IPS-15b (cell line): ENCODE data around the gene PMM1.

ENCODE experiments used
- H3K27me3 ChIP-seq: one replicate; pipeline ENCODE4 v1.6.1; 2013; ENCODE audit warnings: low read length; ENCODE audit not compliant: control insufficient read depth, insufficient read depth
- H3K36me3 ChIP-seq: one replicate; pipeline ENCODE4 v1.6.1; 2013; ENCODE audit warnings: low read length; ENCODE audit not compliant: control insufficient read depth, insufficient read depth
- H3K4me1 ChIP-seq: one replicate; pipeline ENCODE4 v1.6.1; 2013; ENCODE audit warnings: mild to moderate bottlenecking, low read length; ENCODE audit not compliant: control insufficient read depth, insufficient read depth
- H3K4me3 ChIP-seq: one replicate; pipeline ENCODE4 v1.5.1; 2013; ENCODE audit warnings: low read depth, low read length
- H3K9ac ChIP-seq: one replicate; pipeline ENCODE4 v1.6.1; 2013; ENCODE audit warnings: low read depth, mild to moderate bottlenecking, low read length
- H3K9me3 ChIP-seq: one replicate; pipeline ENCODE4 v1.6.1; 2013; ENCODE audit warnings: mild to moderate bottlenecking, low read length; ENCODE audit not compliant: control insufficient read depth, insufficient read depth

PMM1 gene

GRCh38 chr22:41619979-41620588, 30.4 kb upstream of the PMM1 start:
- Histone ChIP-seq H3K4me1 (peaks cover 13% of the 10 kb centered on the region), H3K27me3 (no peaks in the 10 kb centered on the region), H3K36me3 (peaks cover 18% of the 10 kb centered on the region), H3K9ac (peak overlapping the region; percentile 94), H3K4me3 (peak overlapping the region; percentile 98), H3K9me3 (no peaks in the 10 kb centered on the region)

- no peaks in the 10 kb centered on the region for H3K36me3 ChIP-seq
- H3K4me1 ChIP-seq, result no peaks in the 10 kb centered on the region
- H3K4me3 ChIP-seq, result no peak overlapping the region
- H3K27me3 ChIP-seq, result no peaks in the 10 kb centered on the region
- H3K9me3 ChIP-seq, result no peaks in the 10 kb centered on the region
- no peak overlapping the region for H3K9ac ChIP-seq
Measured at GRCh38 chr22:41613456-41613855, 23.8 kb upstream of the PMM1 start.

- Histone ChIP-seq H3K4me3 (no peak overlapping the region), H3K27me3 (no peaks in the 10 kb centered on the region), H3K4me1 (no peaks in the 10 kb centered on the region), H3K9me3 (no peaks in the 10 kb centered on the region), H3K36me3 (no peaks in the 10 kb centered on the region), H3K9ac (no peak overlapping the region)
Measured at GRCh38 chr22:41612603-41613306, 23.1 kb upstream of the PMM1 start.

GRCh38 chr22:41608386-41608785, 18.7 kb upstream of the PMM1 start:
- no peak overlapping the region for H3K9ac ChIP-seq
- peaks cover 19% of the 10 kb centered on the region for H3K36me3 ChIP-seq
- no peaks in the 10 kb centered on the region for H3K4me1 ChIP-seq
- no peaks in the 10 kb centered on the region for H3K9me3 ChIP-seq
- H3K4me3 ChIP-seq, result no peak overlapping the region
- H3K27me3 ChIP-seq, result no peaks in the 10 kb centered on the region

GRCh38 chr22:41603873-41604332, 14.3 kb upstream of the PMM1 start:
- no peaks in the 10 kb centered on the region for H3K27me3 ChIP-seq
- no peaks in the 10 kb centered on the region for H3K4me1 ChIP-seq
- H3K9me3 ChIP-seq, result no peaks in the 10 kb centered on the region
- peaks cover 38% of the 10 kb centered on the region for H3K36me3 ChIP-seq
- no peak overlapping the region for H3K4me3 ChIP-seq
- no peak overlapping the region for H3K9ac ChIP-seq

- Histone ChIP-seq H3K4me3 (no peak overlapping the region), H3K9me3 (no peaks in the 10 kb centered on the region), H3K9ac (no peak overlapping the region), H3K4me1 (peaks cover 2% of the 10 kb centered on the region), H3K27me3 (no peaks in the 10 kb centered on the region), H3K36me3 (peaks cover 32% of the 10 kb centered on the region)
Measured at GRCh38 chr22:41600976-41601375, 11.3 kb upstream of the PMM1 start.

- H3K9ac ChIP-seq, result peak overlapping the region; percentile 24
- H3K4me1 ChIP-seq, result peaks cover 2% of the 10 kb centered on the region
- no peak overlapping the region for H3K4me3 ChIP-seq
- H3K27me3 ChIP-seq, result no peaks in the 10 kb centered on the region
- H3K9me3 ChIP-seq, result no peaks in the 10 kb centered on the region
- H3K36me3 ChIP-seq, result peaks cover 20% of the 10 kb centered on the region
Measured at GRCh38 chr22:41598891-41599635, 9.4 kb upstream of the PMM1 start.

GRCh38 chr22:41598081-41598480, 8.4 kb upstream of the PMM1 start:
- H3K9ac ChIP-seq, result no peak overlapping the region
- H3K4me1 ChIP-seq, result peaks cover 2% of the 10 kb centered on the region
- H3K9me3 ChIP-seq, result no peaks in the 10 kb centered on the region
- peaks cover 19% of the 10 kb centered on the region for H3K36me3 ChIP-seq
- H3K4me3 ChIP-seq, result no peak overlapping the region
- no peaks in the 10 kb centered on the region for H3K27me3 ChIP-seq

- H3K36me3 ChIP-seq, result peaks cover 14% of the 10 kb centered on the region
- H3K27me3 ChIP-seq, result no peaks in the 10 kb centered on the region
- peaks cover 2% of the 10 kb centered on the region for H3K4me1 ChIP-seq
- no peaks in the 10 kb centered on the region for H3K9me3 ChIP-seq
- H3K4me3 ChIP-seq, result no peak overlapping the region
- H3K9ac ChIP-seq, result no peak overlapping the region
Measured at GRCh38 chr22:41597635-41597953, 8.0 kb upstream of the PMM1 start.

GRCh38 chr22:41596776-41597634, 7.4 kb upstream of the PMM1 start:
- H3K9ac ChIP-seq, result no peak overlapping the region
- no peaks in the 10 kb centered on the region for H3K27me3 ChIP-seq
- peaks cover 2% of the 10 kb centered on the region for H3K4me1 ChIP-seq
- no peak overlapping the region for H3K4me3 ChIP-seq
- H3K9me3 ChIP-seq, result no peaks in the 10 kb centered on the region
- peaks cover 8% of the 10 kb centered on the region for H3K36me3 ChIP-seq

GRCh38 chr22:41595703-41596102, 6.1 kb upstream of the PMM1 start:
- no peaks in the 10 kb centered on the region for H3K27me3 ChIP-seq
- H3K9me3 ChIP-seq, result no peaks in the 10 kb centered on the region
- peaks cover under 1% of the 10 kb centered on the region for H3K36me3 ChIP-seq
- H3K9ac ChIP-seq, result no peak overlapping the region
- peaks cover 2% of the 10 kb centered on the region for H3K4me1 ChIP-seq
- H3K4me3 ChIP-seq, result no peak overlapping the region
